Heart left ventricle (tissue), 16 donors: ENCODE measurements around the gene CD226. TPM values are rescaled to one million over a fixed set of nuclear protein-coding genes. Genes with fewer than 3 reads are reported as not detected.

Experiments used
- ATAC-seq, 4 donors: fragments of 200-7000 bp; cut with Tn5 transposase; one replicate each; pipeline ENCODE4 v1.9.1; 2020 to 2022; ENCODE audit warnings: moderate library complexity in 4 of 4, mild to moderate bottlenecking in 3 of 4, moderate number of reproducible peaks in 1 of 4
- DNase-seq, 5 donors: peaks; one replicate each; pipeline ENCODE4 v3.0.0-alpha.2; 2020
- H3K27ac ChIP-seq, 12 donors: fragments of 200-600 bp; sonication (generic) in 4 of 12; one replicate each; pipeline versions ENCODE4 v1.5.0 to v1.8.0; 2016 to 2022; ENCODE audit warnings: mild to moderate bottlenecking in 2 of 12
- H3K27me3 ChIP-seq, 9 donors: fragments of 200-600 bp; sonication (generic) in 2 of 9; one replicate each; pipeline versions ENCODE4 v1.5.1 to v1.8.0; 2016 to 2022; ENCODE audit warnings: mild to moderate bottlenecking in 3 of 9
- H3K36me3 ChIP-seq, 9 donors: fragments of 200-600 bp; sonication (generic) in 2 of 9; one replicate each; pipeline versions ENCODE4 v1.5.0 to v1.8.0; 2018 to 2022; ENCODE audit warnings: mild to moderate bottlenecking in 2 of 9
- H3K4me1 ChIP-seq, 12 donors: fragments of 200-600 bp; sonication (generic) in 4 of 12; one replicate each; pipeline versions ENCODE4 v1.5.0 to v1.8.0; 2016 to 2022; ENCODE audit warnings: mild to moderate bottlenecking in 3 of 12
- H3K4me3 ChIP-seq, 12 donors: fragments of 200-600 bp; sonication (generic) in 4 of 12; one replicate each; pipeline versions ENCODE4 v1.5.0 to v1.8.0; 2017 to 2022; ENCODE audit warnings: mild to moderate bottlenecking in 9 of 12, moderate library complexity in 4 of 12
- H3K9me3 ChIP-seq, 12 donors: fragments of 200-600 bp; sonication (generic) in 4 of 12; one replicate each; pipeline versions ENCODE4 v1.5.0 to v1.8.0; 2016 to 2022; ENCODE audit warnings: mild to moderate bottlenecking in 1 of 12
- CTCF ChIP-seq, 12 donors: fragments of 200-600 bp; sonication (generic) in 4 of 12; IDR thresholded peaks; one replicate each; pipeline versions ENCODE4 v1.5.0 to v1.8.0; 2018 to 2022; ENCODE audit warnings: antibody characterized with exemption in 12 of 12, mild to moderate bottlenecking in 5 of 12
- POLR2A ChIP-seq, 2 donors: fragments of 450-650 bp; IDR thresholded peaks; one replicate each; pipeline ENCODE4 v1.6.1; 2017; ENCODE audit warnings: antibody characterized with exemption in 2 of 2, mild to moderate bottlenecking in 2 of 2, moderate library complexity in 2 of 2
- WGBS, 4 donors: extraction: QIAGEN DNeasy Blood & Tissue Kit in 2 of 4; methylation state at CpG; one replicate each; pipeline versions ENCODE4 v1.1.5 to v1.1.7; 2013 to 2018; 5-methylcytosine and 5-hydroxymethylcytosine counted together
- intact Hi-C, 10 donors: fragments of 100-400 bp; cut with DNase I; formaldehyde crosslinking; loops; one replicate each; pipeline versions ENCODE4 v1.11.1 to v1.14.2; 2022
- polyA plus RNA-seq, 2 donors: library from polyadenylated mRNA; stranded (reverse); fragments of 200-250 nt; gene quantifications; one replicate each; pipeline ENCODE4 v1.2.3, GENCODE V29; 2013
- total RNA-seq, 9 donors: library from RNA; depleted of rRNA in 2 of 9; stranded (reverse); fragments of >200 nt in 2 of 9; fragmentation: NEBNext Ultra II Directional in 3 of 9; extraction: Animal tissue kit (Norgen Biotek cat#: 25700) in 3 of 9; gene quantifications; one replicate each; pipeline versions ENCODE4 v1.1.0 to v1.2.4, GENCODE V29; 2016 to 2023
- donor health status: ischemic (EF 13 %, LVEDD 7.1; RV severe dilation, severe dysfunction).
- donor health status: healthy with polysubstance abuse.
- donor health status: DM: no; HTN: yes; CAD: no.
- donor health status: DM: no; HTN: no; CAD: no.
- donor health status: ischemic (EF 25% LVEDD 6.9; RV normal size, moderate dysfunction).
- donor health status: ischemic (EF 25% LVEDD 5.7; RV mildly dilated, moderate dysfunction).
- donor health status: healthy.
- donor health status: DM: yes; HTN: yes; CAD: no.
- donor health status: ischemic (EF 35%, LVEDD 5.7; RV mildly dilated, moderate dysfunction).
- donor health status: nonischemic (EF 11% LVEDD 7.7; RV severe dilation, severe dysfunction).
- donor health status: DM: yes; HTN: yes; CAD: no.
- donor health status: PGD.
- donor health status: ischemic (EF 29% LVEDD 5.4; RV normal size, mild dysfunction).
- donor health status: nonischemic (EF 23%, LVEDD 6.1; RV moderate dilation, normal function).

The CD226 gene
- total and polyA plus RNA-seq, 11 donors, result 0.15 to 4.1 (median 1.1) TPM

GRCh38 chr18:69817335-69817940 lies 130.2 kb downstream of the CD226 start:
- Histone ChIP-seq H3K36me3 (no peaks in the 10 kb centered on the region), H3K9me3 (peaks cover 0 to 15% (median 0%) of the 10 kb centered on the region in 12 donors), H3K27ac (no peak overlapping the region), H3K4me1 (no peaks in the 10 kb centered on the region), H3K27me3 (no peaks in the 10 kb centered on the region), H3K4me3 (no peak overlapping the region)
- 77 to 81% (median 79%) methylated on average over 5 of the region's 5 CpGs for WGBS, 4 donors
- no peak for ATAC-seq
- intact Hi-C loops, result no loop called here
- TF ChIP-seq POLR2A (IDR thresholded peaks at IDR 0.05), result no peak
- TF ChIP-seq CTCF (IDR thresholded peaks at IDR 0.05), result no peak
- no peak for DNase-seq

GRCh38 chr18:69814861-69815385 lies 132.8 kb downstream of the CD226 start:
- DNase-seq, result no peak
- Histone ChIP-seq H3K36me3 (no peaks in the 10 kb centered on the region), H3K27me3 (no peaks in the 10 kb centered on the region), H3K9me3 (peaks cover 0 to 5% (median 0%) of the 10 kb centered on the region in 12 donors), H3K4me3 (no peak overlapping the region), H3K27ac (no peak overlapping the region), H3K4me1 (no peaks in the 10 kb centered on the region)
- no peak for ATAC-seq
- 72 to 79% (median 78%) methylated on average over 4 of the region's 4 CpGs for WGBS, 4 donors
- TF ChIP-seq CTCF (IDR thresholded peaks at IDR 0.05) (no peak), POLR2A (IDR thresholded peaks at IDR 0.05) (no peak)
- intact Hi-C loops, result no loop called here

- peaks cover 0 to 8% (median 0%) of the 10 kb centered on the region in 12 donors for H3K9me3 ChIP-seq
- intact Hi-C loops, result no loop called here
- no peaks in the 10 kb centered on the region for H3K4me1 ChIP-seq
- no peak overlapping the region for H3K27ac ChIP-seq
- WGBS, 4 donors, result 91 to 100% (median 96%) methylated on average over 1 of the region's 1 CpG
- no peaks in the 10 kb centered on the region for H3K27me3 ChIP-seq
- ATAC-seq (no peak), DNase-seq (no peak)
- H3K4me3 ChIP-seq, result no peak overlapping the region
- TF ChIP-seq POLR2A (IDR thresholded peaks at IDR 0.05), result no peak
- no peak for TF ChIP-seq CTCF (IDR thresholded peaks at IDR 0.05)
- no peaks in the 10 kb centered on the region for H3K36me3 ChIP-seq
These were observed 134.1 kb downstream of the CD226 start for GRCh38 chr18:69813559-69813958.

GRCh38 chr18:69808399-69808798 lies 139.3 kb downstream of the CD226 start:
- H3K9me3 ChIP-seq, result peaks cover 0 to 8% (median 0%) of the 10 kb centered on the region in 12 donors
- WGBS, 4 donors, result 68 to 89% (median 79%) methylated on average over 2 of the region's 2 CpGs
- ATAC-seq (no peak), DNase-seq (no peak)
- no peak for TF ChIP-seq CTCF (IDR thresholded peaks at IDR 0.05)
- no peak for TF ChIP-seq POLR2A (IDR thresholded peaks at IDR 0.05)
- no peaks in the 10 kb centered on the region for H3K4me1 ChIP-seq
- H3K4me3 ChIP-seq, result no peak overlapping the region
- no peaks in the 10 kb centered on the region for H3K27me3 ChIP-seq
- no peak overlapping the region for H3K27ac ChIP-seq
- no peaks in the 10 kb centered on the region for H3K36me3 ChIP-seq
- intact Hi-C loops, result no loop called here
